NCI-H82 (cell line): Measurements from ENCODE around the gene OR2S2.
"Not testable (repeated sequence)": the region's sequence is repeated elsewhere in the genome, so short reads cannot be mapped to it uniquely, and the experiment has no call there.

ENCODE experiments used
- DNase-seq: peaks from one replicate; lab custom pipeline; 2025; lab: John Stamatoyannopoulos, UW

Gene OR2S2

DNA sequence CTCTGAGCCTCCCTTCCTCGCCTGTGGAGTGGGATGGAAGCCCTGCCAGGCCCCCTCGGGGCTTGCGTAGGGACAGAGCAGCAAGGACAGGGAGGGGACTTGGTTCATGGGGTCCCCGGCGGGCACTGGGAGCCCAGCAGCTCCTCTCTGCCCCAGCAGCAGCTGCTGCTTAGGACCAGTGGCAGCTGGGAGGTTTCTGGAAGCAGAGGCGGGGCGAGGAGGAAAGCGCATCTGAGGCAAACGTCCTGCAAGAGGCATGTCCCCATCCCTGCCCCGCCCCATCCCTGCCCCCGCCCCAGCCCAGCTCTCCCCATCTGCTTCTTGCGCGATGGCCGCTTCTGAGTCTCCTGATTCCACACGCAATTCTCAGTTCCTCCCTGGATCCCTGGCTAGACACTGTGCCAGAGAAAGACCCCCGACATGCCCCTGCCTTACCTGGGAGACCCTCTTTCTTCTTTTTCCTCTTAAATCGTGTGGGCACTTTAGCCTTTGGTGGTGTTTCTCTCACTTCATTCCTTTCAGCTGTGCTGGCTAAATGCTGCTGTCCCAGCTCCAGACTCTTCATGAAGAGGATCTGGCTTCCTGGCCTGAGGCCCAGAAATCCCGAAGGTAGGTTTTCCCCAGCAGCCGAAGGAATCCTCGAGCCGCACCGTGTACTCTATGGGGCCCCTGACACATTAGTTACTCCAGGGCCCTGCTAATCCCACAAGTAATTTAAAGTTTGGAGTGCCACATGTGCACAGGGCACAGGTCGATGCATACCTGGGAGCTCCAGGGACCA is 4.4 kb upstream of the OR2S2 start:
- DNase-seq: peak; percentile 16

DNA sequence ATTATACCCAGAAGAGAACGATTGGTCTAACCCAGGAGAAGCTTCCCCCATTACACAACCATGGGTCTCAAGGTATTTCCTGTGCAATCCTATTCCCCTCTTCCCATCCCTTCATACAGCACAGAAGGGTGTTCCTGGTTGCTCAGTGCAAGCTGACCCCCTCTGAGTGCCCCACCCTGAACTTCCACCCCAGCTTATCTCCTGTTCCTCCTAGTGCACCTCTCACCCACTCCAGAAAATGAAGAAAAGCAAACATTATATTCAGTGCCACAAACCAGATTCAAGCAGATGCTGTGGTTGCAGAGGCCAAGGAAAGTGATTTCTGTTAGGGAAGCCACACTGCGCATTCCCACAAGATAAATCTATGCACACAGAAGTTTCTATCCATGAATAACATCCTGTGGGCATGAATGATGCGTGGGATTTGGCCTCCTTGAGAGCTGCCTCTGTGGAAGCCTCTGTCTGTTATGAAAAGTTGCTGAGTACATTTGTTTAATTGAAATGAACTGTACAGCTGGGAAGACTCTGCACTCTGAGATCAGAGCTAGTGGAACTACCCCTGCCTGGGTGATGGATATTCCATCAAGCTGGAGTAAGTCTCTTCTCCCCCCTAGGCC is 2.2 kb upstream of the OR2S2 start:
- no peak for DNase-seq

DNA sequence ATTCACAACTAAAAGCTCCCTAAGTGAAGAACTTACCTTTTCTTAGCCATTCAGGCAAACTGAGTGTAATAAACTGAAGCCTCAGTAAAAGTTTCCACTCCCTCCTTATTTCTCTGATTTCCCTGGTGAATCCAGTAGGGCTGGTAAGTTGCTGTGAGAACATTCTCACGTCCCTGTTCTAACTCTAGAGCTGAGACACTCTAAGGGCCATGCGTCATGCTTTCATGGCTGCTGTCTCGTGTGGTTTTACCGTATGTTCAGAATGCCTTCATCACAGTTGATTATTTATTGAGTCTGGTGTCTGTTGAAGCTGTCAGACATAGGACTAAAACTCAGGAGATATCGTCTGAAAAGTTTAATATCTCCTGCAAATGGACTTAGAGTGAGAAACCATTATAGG is 1.3 kb downstream of the OR2S2 start:
- no peak for DNase-seq

DNA sequence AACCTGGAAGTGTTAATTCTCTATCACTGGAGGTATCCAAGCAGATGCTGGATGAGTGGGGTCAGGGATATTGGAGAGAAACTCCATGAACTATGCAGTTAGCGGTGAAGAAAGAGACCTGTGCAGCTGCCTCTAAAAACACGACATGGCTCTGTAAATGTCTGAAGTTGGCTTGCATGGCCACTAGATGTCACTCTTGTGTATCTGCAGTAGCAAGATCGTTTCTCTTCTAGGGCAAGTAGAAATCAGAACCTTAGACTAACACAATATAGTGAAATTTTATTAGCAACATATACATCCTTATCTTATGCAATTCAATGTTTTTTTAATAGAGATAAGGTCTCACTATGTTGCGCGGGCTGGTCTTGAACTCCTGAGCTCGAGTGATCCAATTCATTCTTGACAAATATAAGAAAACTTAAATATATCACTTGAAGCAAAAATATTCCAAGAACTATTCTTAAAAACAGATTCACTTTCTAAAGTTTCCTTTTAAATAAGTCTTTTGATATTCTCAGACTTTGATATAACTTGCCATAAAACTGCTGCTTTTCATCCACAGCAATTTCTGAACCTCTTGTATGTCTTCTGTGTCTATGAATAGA is 2.9 kb downstream of the OR2S2 start:
- DNase-seq: peak; percentile 73

DNA sequence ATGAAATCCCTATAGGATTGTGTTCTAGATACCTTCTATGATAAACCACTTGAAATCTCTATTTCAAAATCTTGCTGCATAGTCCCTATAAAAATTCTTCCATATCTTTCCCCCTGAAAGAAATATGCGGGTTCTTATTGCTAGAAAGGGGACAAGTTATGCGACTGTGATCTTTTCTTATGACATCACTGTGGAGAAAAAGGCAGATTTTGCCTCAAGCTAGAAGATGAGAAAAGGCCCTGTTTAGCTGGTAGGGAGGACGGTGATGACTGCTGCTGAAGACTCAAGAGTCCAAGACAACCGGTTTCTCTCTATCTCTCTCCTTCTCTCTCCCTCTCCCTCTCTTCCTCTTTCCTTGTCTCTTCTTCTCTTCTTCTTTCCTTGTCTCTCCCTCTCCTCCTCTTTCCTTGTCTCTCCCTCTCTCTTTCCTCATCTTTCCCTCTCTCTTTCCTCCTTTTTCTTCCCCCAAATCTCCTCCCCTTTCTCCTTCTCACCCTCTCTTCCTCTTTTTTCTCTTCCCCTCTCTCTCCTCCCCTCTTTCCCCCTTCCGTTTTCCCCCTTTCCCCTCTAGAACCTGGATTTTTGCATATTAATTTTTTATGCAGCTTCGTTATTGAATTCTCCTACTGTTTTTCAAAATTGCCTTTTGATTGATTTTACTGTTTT is 5.3 kb downstream of the OR2S2 start:
- DNase-seq: no peak

DNA sequence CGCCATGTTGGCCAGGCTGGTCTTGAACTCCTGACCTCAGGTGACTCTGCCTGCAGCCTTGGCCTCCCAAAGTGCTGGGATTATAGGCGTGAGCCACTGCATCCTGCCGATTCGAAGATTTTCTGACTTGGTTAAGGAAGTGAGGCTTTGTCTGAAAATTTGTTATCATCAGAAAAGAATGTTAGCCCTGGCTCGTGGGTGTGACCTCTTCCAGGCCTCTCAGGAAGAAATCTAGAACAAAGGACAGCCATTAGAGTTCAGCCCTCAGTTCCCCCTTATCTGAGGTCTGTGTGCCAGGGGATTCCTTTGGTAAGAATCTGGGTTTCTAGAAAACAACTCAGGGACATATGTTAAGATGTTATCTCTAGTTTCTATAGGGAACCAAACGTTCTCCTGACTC is 6.2 kb downstream of the OR2S2 start:
- no peak for DNase-seq

DNA sequence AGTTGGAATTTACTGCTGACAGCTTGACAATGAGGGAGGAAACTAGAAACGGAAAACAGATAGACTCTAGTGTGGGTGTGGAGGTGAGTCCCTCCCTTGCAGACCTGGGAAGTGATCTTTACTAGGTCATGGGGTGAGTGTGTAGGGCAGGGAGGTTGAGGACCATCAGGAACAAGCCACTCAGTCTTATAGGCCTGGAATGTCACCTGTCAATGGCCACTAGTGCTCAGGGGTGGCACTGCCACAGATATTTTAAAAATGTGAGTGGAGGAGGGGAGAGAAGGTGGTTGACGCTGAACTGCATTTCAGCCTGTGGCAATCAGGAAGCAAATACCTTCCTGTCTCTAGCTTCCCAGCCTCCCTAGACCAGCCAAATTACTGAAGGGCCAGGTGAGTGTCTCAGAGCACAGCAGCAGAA is 9.0 kb downstream of the OR2S2 start:
- no peak for DNase-seq

DNA sequence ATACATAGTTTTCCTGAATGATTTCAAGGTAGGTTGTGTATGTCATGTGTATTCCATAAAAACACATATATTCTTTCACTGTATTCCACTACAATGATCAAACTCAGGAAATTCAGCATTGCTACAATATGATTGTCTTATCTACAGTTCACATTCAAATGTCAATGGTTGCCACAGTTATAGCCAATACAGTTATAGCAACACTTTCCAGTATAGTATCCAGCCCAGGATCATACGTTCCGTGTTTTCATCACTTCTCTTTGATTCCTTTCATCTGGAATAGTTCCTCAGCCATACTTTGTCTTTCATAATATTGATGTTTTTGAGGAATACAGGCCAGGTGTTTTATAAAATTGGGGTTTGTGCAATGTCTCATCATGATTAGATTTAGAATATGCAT is 9.5 kb downstream of the OR2S2 start:
- DNase-seq: no peak

DNA sequence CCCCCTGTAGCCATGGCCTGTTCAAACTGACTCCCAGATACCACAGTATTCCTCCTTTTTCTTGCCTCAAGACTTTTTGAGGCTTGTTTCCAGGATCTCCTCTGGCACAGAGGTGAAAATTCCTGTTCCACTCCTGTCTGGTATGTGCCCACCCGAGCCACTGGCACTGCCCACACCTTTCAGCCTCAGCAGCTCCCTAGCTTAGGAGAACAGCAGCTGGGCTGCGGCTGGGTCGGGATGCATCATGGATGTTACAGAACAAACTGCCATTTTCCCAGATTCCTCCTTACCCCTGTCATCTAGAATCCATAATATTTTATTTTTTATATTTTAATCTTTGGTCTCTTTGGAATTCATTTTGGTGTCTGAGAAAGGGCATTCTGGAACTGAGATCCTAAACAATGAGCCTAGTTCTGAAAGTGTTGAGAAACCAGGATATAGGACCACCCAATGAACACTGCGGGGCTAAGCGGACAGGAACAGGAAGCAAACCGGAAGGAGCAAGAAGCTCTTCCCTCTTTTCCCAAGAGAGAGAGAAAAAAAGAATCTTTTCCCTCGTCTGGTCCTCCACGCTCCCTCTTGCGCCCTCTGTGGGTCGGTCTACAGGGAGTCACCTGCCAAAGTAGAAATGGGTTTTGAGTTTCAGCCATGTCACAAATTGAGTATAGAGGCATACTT is 12.5 kb downstream of the OR2S2 start:
- peak; percentile 95 for DNase-seq

DNA sequence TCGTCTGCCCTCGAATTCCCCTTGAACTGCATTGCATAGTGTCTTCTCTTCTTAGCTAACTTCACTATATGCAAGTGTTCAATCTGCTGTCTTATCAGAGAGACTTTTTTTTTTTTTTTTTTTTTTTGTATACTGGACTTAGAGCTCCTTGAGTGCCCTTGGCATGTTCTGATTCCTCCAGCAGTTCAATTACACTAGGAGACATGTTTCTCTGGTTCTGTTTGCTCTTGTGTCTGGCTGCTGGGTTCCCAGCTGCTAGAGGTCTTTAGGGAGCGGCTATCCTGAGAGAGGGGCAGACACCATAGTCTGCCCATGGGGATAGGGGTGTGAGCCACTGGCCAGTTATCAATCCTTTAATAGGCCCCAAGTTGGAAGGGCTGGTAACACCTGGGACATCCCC is 13.1 kb downstream of the OR2S2 start:
- no peak for DNase-seq

DNA sequence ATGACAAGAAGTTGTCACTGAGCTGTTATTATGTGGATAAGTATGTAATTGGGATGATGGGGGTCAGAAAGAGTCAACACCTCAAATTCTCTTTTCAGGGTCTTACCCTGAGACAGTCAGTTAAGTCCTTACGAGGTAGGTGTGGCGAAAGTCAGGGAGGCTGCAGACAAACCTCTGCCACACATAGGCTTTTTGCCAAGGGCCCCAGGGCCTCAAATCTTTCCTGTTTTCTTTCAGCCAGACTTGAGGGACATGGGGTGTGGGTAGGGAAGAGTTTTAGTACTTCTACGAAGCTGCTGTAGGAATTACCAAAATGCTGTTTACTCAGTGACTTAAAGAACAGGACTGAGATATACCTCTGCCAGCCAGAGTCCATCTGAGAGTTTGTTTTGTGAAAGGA is 13.8 kb downstream of the OR2S2 start:
- no peak for DNase-seq

DNA sequence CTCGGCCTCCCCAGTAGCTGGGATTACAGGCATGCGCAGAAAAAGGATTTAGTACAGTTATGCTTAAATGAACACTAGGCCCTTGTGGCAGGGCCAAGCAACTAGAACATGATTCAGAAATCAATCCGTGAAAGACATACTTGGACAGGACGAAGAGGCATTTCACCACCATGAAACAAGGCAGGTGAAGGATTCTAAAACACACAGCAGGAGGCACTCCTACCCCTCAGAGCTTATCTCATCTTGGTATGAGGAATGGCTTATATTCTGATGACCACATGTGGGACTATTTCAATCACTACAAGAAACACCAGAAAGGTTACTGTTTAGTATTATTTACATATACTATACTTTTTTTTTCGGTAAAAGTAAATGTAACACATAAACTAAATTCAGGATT is 15.7 kb downstream of the OR2S2 start:
- no peak for DNase-seq

DNA sequence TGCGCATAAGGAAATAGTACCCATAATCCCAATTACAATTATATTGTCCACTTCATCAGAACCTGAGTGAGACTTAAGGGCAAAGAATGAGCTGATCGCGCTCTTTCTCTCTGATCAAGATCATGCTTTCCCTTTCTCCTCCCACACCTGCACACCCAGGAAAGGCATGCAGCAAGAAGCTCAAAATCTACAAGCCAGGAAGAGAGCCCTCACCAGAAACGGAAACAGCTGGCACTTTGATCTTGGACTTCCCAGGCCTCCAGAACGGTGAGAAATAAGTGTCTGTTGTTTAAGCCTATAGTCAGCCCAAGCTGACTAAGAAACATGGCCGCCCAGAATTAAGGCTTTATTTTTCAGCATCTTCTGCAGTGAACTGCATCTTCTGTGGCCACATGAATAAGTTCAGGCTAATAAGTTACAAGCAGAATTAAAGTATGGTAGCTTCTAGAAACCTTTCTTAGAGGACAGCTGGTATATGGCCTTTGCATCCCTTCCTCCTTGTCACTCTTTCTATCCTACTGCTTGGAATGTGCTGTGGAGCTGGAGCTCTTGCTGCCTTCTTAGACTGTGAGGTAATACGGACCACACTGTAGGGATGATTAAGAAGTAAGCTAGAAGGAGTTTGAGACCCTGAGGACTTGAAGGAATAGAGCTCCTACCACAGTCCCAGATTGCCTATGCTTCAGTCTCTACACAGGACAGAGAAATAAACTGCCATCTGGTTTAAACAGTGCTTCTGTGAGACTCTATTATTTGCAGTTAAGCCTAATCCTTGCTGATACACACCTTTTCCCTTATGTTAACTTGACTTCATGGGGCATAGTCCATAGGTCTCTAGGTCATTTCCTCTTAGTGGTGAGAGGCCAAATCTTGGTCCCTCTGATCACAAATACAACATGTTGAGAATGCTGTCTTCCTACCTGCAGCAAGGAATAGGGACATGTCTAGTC is 17.2 kb downstream of the OR2S2 start:
- DNase-seq: peak; percentile 68

DNA sequence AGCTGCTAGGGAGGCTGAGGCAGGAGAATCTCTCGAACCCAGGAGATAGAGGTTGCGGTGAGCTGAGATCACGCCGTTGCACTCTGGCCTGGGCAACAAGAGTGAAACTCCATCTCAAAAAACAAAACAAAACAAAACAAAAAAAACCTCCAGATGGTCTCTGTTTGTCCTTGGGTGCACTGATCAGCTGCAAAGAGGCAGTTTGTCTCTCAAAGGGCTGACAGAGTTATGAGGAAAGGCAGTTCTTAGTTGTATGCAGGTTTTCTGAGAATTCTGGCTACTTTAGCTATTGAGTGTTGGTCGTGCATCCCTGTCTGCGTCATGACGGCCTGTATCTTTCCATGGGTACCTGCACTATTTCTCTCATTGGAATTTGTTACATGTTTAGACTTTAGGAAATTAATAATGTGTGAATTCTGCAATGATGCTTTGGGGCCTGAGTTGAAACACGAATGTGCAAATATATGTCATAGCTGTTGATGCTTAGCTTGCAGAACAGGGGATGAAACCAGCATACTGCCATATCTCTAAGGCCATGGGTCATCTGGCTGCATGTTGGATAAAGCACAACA is 18.2 kb downstream of the OR2S2 start:
- no peak for DNase-seq

DNA sequence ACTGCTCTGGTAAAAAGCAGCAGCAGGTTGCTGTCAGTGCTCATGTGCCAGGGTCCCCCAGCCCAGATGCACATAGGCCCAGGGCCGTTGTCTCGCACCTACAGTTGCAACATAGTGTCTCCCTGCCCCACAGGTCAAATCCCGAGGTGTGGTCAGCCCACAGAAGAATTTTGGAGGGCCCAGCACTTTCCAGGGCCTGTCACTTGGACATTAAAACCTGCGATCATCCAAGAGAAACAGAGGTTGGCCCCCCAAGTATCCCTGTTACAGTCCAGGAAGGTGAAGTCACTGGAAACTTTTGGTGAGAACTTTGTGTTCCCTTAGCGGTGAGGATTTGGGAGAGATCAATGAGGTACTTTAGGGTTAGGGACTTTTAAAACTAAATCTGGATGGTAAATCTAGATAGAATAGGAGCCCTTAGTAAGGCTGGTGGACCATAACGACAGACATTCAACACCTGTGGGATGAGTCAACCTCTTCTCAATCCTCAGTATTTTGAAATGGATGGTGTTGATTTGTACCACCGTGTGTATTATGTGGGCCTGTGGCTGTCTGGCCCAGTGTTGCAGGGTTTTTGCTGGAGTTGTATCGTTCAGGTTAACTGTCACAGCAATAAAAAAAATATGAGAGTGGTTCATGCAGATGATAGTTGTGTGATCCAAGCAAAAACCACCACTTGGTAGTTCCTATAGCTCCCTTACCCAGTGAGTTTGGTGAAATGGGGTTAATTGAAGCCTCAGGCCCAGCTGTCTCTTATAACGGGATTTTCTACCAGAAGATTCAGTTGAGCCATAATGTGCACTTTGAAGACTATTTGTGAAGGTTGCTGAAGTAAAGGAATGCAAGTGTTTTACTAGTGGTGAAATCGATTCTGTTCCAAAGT is 19.2 kb downstream of the OR2S2 start:
- peak; percentile 22 for DNase-seq

DNA sequence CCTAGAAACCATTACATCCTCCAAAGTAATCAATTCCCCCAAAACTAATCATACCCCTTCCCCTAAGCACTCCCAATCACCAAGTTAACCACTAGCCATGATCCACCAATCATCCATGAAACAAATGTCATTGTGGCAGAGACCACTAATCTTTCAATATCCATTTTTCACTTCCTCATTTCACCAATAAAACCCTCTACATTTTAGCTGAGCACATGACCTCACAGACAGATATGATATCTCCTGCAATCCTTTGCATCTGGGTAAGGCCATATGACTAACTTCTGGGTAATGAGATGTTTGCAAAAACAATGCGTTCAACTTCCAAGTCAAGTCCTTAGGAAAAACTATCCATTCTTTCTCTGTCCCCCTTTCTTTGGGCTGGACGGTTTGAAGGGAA is 20.7 kb downstream of the OR2S2 start:
- no peak for DNase-seq

DNA sequence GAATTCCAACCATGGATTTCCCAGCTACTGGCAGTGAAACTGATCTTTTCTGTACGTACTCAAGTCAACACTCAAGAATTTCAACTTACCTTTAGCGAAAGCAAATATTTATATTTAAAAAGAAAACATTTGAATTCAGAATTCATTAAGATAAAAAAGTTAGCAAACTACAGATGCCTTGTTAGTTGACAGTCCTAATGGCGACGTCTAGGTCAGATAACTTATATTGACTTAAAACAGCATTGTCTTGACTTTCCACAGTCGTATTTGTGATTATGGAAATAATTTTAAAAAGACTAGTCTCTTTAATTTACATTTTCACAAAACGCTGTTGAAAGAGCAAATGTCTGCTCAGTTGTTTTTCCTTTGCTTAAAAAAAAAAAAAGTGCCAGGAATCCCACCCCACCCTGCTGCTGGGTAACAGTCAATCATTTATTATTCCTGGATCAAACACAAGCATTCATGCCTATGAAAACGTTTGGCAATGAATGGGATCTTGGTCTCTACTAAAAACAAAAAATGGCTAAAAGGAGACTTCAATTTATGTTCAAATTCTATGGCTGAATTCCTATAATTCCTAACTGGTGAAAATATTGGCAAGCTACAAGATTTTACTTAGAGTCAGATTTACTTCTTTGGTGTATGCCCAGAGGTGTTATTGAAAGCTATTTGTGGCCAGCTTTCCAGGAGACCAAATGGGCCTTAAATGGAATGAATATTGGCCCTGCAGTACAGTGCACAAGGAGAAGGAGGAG is 22.0 kb downstream of the OR2S2 start:
- DNase-seq: no peak

DNA sequence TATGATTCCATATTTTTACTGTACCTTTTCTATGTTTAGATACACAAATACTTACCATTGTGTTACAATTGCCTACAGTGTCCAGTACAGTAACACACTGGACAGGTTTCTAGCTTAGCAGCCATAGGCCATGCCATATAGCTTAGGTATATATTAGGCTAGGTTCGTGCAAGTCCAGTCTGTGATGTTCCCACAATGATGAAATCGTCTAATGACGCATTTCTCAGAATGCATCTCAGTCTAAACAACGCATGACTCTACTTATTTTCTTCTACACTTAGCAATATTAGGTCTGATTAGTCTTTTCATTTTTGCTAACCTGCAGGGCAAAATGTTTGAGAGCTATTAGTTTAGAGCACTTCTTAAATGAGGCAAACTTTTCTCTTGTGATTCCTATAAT is 22.7 kb downstream of the OR2S2 start:
- no peak for DNase-seq

DNA sequence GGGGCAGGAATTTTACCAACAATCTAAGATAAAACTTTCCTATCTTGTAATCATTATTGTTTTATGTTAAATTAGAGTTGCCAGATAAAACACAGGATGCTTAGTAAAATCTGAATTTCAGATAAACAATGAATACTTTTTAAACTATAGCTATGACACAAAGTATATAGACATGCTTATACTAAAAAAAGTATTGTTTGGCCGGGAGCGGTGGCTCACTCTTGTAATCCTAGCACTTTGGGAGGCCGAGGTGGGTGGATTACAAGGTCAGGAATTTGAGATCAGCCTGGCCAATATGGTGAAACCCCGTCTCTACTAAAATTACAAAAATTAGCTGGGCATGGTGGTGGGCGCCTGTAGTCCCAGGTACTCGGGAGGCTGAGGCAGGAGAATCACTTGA is 23.9 kb downstream of the OR2S2 start:
- DNase-seq: not testable (repeated sequence)
